Measurements from ENCODE around the gene PCDHA13. TPM values are rescaled to one million over a fixed set of nuclear protein-coding genes. Genes with fewer than 3 reads are reported as not detected.

Gene PCDHA13
- polyA plus RNA-seq, 1 donor (not counting 4 experiments of a cell fraction or from before 2014, with no cell fraction given): 0.04 TPM

GRCh38 chr5:140916325-140916724 is 34.4 kb downstream of the PCDHA13 start:
- no peaks in the 10 kb centered on the region for H3K79me2 ChIP-seq (ENCODE audit: control insufficient read depth, insufficient read depth, low read length)
- no peaks in the 10 kb centered on the region for H3K9me3 ChIP-seq (ENCODE audit: control insufficient read depth, low read depth, low read length)
- TF ChIP-seq, protein P1, sequence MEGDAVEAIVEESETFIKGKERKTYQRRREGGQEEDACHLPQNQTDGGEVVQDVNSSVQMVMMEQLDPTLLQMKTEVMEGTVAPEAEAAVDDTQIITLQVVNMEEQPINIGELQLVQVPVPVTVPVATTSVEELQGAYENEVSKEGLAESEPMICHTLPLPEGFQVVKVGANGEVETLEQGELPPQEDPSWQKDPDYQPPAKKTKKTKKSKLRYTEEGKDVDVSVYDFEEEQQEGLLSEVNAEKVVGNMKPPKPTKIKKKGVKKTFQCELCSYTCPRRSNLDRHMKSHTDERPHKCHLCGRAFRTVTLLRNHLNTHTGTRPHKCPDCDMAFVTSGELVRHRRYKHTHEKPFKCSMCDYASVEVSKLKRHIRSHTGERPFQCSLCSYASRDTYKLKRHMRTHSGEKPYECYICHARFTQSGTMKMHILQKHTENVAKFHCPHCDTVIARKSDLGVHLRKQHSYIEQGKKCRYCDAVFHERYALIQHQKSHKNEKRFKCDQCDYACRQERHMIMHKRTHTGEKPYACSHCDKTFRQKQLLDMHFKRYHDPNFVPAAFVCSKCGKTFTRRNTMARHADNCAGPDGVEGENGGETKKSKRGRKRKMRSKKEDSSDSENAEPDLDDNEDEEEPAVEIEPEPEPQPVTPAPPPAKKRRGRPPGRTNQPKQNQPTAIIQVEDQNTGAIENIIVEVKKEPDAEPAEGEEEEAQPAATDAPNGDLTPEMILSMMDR (optimal IDR thresholded peaks at IDR 0.05 in 1 of 3, IDR thresholded peaks at IDR 0.05 in 1 of 3, conservative IDR thresholded peaks at IDR 0.05 in 1 of 3; ENCODE audit: extremely low read depth in 1 of 3, insufficient read depth in 2 of 3, low read length in 3 of 3): no peak
- H3K27ac ChIP-seq (ENCODE audit: control insufficient read depth, insufficient read depth, low read length): no peak overlapping the region
- no peaks in the 10 kb centered on the region for H3K36me3 ChIP-seq (ENCODE audit: control insufficient read depth in 2 of 2, extremely low read depth in 1 of 2, insufficient read depth in 2 of 2, low read length in 2 of 2)
- DNase-seq (ENCODE audit: low read depth, low spot score) (no peak), FAIRE-seq (no peak)
- no peaks in the 10 kb centered on the region for H4K20me1 ChIP-seq (ENCODE audit: control insufficient read depth, extremely low read depth, insufficient read depth, low read length)
- dilution Hi-C loops (cut with MboI; ENCODE audit: extremely low pct_ligation_motif_present, low sequenced_read_pairs): no loop called here
- H3K4me2 ChIP-seq (ENCODE audit: control insufficient read depth, extremely low read depth, insufficient read depth, low read depth, low read length): no peak overlapping the region
- no peaks in the 10 kb centered on the region for H3K9me1 ChIP-seq (ENCODE audit: control insufficient read depth, extremely low read depth, insufficient read depth, low read length)
- no peak overlapping the region for H3K9ac ChIP-seq (ENCODE audit: control insufficient read depth, extremely low read depth, insufficient read depth, low read length)
- no peaks in the 10 kb centered on the region for H3K4me1 ChIP-seq (ENCODE audit: control insufficient read depth, extremely low read depth, insufficient read depth, low read length)
- H2AFZ ChIP-seq (ENCODE audit: control insufficient read depth, low read length): no peak overlapping the region
- H3K27me3 ChIP-seq (ENCODE audit: control insufficient read depth, extremely low read depth, insufficient read depth, low read length): no peaks in the 10 kb centered on the region
- H3K4me3 ChIP-seq (ENCODE audit: control insufficient read depth in 2 of 3, extremely low read depth in 1 of 3, insufficient read depth in 2 of 3, low read depth in 1 of 3, low read length in 3 of 3): no peak overlapping the region

DNA sequence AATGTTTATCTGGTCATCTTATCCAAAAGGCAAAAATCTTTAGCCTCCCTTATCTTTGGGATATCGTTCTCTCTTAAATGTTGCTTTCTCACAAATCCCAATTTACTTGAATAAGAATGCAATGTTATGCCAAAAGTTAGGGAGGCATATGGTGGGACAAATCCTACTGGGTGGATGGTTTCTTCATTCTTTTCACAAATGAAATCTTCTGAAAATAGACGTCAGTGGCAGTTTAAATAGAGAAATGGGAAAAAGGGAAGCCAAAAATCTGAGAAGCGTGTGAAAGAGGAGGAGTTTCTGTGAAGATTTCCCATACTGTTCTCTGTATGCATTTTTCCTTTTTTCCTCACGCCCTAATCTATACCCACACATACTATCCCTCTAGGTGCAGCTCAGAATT is 41.7 kb downstream of the PCDHA13 start:
- Histone ChIP-seq H3K79me2 (ENCODE audit: control insufficient read depth, insufficient read depth, low read length) (no peaks in the 10 kb centered on the region), H3K4me3 (ENCODE audit: control insufficient read depth in 2 of 3, extremely low read depth in 1 of 3, insufficient read depth in 2 of 3, low read depth in 1 of 3, low read length in 3 of 3) (no peak overlapping the region), H2AFZ (ENCODE audit: control insufficient read depth, low read length) (no peak overlapping the region), H3K27me3 (ENCODE audit: control insufficient read depth, extremely low read depth, insufficient read depth, low read length) (peaks cover 25% of the 10 kb centered on the region), H3K9me1 (ENCODE audit: control insufficient read depth, extremely low read depth, insufficient read depth, low read length) (no peaks in the 10 kb centered on the region), H4K20me1 (ENCODE audit: control insufficient read depth, extremely low read depth, insufficient read depth, low read length) (no peaks in the 10 kb centered on the region), H3K4me1 (ENCODE audit: control insufficient read depth, extremely low read depth, insufficient read depth, low read length) (peaks cover 3% of the 10 kb centered on the region), H3K9me3 (ENCODE audit: control insufficient read depth, low read depth, low read length) (peaks cover 6% of the 10 kb centered on the region), H3K9ac (ENCODE audit: control insufficient read depth, extremely low read depth, insufficient read depth, low read length) (no peak overlapping the region), H3K4me2 (ENCODE audit: control insufficient read depth, extremely low read depth, insufficient read depth, low read depth, low read length) (no peak overlapping the region), H3K36me3 (ENCODE audit: control insufficient read depth in 2 of 2, extremely low read depth in 1 of 2, insufficient read depth in 2 of 2, low read length in 2 of 2) (no peaks in the 10 kb centered on the region), H3K27ac (ENCODE audit: control insufficient read depth, insufficient read depth, low read length) (no peak overlapping the region)
- FAIRE-seq: no peak
- no peak for DNase-seq (ENCODE audit: low read depth, low spot score)
- TF ChIP-seq EZH2 (IDR thresholded peaks at IDR 0.05; ENCODE audit: low read length): no peak
- TF ChIP-seq, protein P1 (optimal IDR thresholded peaks at IDR 0.05 in 1 of 3, IDR thresholded peaks at IDR 0.05 in 1 of 3, conservative IDR thresholded peaks at IDR 0.05 in 1 of 3; ENCODE audit: extremely low read depth in 1 of 3, insufficient read depth in 2 of 3, low read length in 3 of 3): no peak
- dilution Hi-C loops (cut with MboI; ENCODE audit: extremely low pct_ligation_motif_present, low sequenced_read_pairs): no loop called here
